Stimulated activated CD4-positive, alpha-beta T cell treated with anti-CD3 and anti-CD28 coated beads, Interleukin-1b, Interleukin-23, amount 100 ng/mL, for 24 hours (primary cell): ENCODE data around the gene FAM89A.

ENCODE experiments used
- DNase-seq, 4 experiments: peaks; one replicate each; pipeline ENCODE4 v3.0.0-alpha.2; 2020; ENCODE audit warnings: low read depth in 4 of 4, low spot score in 1 of 4

FAM89A gene

DNA sequence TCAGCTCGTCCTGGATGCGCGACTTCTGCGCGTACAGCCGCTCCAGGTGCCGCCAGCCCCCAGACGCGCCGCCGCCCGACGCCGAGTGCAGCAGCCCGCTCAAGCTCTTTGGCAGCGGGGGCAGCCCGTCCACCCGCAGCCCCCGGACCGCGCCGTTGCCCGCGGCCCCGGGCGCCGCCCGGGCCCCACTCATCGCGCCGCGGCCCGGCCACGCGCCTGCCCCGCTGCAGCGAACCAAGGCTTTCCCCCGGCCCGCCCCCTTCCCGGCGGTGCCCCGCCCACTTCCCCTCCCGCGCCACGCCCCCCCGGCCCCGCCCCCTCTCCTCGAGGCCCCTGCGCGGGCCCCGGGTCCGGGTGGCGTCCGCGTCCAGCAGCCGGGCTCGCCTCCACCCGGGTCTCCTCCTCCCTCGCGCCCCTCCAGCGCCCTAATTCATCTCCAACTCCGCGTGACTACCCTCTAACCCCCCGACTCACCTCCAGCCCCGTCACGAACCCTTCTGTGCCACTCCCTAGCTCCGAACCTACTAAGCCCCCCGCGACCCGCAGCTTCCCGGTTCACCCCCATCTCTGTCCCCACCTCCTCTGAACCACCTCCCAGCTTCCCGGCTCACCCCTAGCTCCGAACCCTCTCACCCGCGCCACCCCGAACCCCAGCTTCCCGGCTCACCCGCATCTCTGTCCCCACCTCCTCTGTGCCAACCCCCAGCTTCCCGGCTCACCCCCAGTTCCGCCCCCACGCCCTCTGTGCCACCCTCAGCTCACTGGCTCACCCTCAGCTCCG lies at the start of gene FAM89A:
Gene FAM89A, minus strand, starts transcription at position 236 of the 781 bp plus-strand sequence. Its CDS starts 43 bp downstream, at position 193.
- peak; percentile 44 to 74 (median 60) for DNase-seq

DNA sequence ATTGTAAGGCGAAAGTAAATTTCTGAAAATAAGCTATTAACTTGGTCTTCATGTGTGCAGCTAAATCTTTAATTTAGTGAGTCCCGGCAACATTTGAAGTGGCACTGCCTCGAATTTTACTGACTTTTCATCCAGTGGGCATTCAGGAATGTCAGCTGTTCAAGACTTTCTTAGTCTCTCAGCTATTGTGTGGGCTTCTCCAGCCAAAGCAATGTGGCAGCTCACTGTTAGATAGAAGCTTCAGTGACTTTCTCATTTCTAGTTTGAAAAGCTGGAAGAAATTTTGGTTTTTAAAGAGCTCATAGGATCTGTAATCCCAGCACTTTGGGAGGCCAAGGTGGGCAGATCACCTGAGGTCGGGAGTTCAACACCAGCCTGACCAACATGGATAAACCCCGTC lies 44.3 kb upstream of the FAM89A start:
- no peak for DNase-seq

DNA sequence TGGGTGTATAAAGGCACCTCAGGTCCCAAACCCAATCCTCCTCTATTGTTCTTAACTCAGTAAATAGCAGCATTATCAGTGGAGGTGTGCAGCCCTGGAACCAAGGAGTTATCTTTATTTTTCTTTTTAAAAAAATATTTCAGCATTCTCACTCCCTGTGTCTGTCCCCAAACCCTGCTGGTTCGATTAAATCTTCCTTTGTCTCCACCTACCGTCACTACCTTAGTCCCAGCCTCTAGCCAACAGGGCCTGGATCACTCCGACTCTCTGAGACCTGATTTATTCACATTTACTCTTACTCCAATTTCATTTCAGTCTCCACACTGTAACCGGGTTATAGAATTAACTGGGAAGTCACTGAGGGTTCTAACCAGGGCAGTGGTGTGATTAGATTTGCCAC lies 39.1 kb upstream of the FAM89A start:
- DNase-seq = no peak

DNA sequence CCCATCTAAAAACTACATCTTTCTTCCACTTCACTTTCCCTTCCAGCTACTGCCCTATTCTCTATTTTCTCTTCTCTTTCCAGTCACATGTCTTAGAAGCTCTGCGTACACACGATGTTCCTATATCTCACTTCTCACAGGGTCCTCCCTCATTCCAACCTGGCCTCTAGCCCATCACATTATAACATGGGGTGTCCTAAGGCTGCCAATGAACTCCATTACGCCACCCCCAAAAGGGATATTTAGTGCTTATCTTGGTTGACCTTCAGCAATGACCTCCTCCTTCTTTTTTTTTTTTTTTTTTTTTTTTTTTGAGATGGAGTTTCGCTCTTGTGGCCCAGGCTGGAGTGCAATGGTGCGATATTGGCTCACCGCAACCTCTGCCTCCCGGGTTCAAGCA lies 38.2 kb upstream of the FAM89A start:
- DNase-seq = no peak

DNA sequence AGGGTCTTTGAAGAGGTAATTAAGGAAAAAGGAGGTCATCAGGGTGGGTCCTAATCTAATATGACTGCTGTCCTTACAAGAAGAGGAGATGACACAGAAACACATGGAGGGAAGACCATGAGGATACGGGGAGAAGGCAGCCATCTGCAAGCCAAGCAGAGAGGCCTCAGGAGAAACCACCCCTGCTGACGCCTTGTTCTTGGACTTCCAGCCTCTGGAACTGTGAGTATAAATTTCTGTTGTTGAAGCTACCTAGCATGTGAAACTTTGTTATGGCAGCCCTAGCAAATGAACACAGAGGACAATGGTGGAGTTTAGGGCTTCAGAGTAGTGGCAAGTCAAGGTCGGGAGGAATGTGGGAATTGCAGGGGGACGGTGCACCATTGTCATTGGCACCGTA lies 36.7 kb upstream of the FAM89A start:
- DNase-seq = no peak

DNA sequence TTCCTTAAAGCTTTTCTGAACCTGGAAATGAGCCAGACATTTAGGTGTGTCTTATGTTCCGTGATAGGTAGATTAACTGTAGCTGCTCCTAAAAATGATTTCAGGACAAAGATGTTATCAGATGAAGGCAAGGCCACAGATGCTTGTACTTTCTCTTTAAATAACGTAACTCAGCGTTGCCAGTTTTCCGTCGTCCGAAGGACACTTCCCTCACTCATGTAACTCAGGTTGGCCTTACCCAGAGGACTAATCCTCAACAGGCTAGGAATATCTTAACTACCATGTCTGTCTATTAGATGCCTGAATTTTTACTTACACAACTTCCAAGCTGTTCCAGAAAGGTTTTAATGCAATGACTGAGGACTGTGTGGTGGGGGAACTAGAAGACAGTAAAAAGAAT lies 35.4 kb upstream of the FAM89A start:
- no peak for DNase-seq

- no peak for DNase-seq
Measured at GRCh38 chr1:231075020-231075419, 35.0 kb upstream of the FAM89A start.

- DNase-seq = no peak
Measured at GRCh38 chr1:231074046-231074445, 34.0 kb upstream of the FAM89A start.

DNA sequence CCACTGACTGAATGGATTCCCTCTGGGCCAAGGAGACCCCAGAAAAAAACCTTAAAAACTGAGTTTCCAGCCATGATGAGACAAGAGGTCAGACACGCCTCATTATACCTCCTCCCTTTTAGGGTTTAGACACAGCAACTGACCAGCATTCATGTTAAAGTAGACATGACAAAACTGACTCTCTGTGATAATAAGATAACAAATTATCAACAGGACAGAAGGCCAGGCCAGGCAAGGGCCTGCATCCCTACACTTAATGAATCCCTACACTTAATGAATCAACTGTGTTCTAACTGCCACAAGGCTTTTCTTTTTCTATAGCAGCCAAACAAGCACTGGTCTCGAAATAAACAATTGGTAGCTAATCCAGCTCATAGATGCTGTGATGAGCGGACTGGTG lies 33.3 kb upstream of the FAM89A start:
- DNase-seq = no peak

GRCh38 chr1:231072502-231073094 lies 32.5 kb upstream of the FAM89A start:
- no peak for DNase-seq

GRCh38 chr1:231072041-231072440 lies 32.0 kb upstream of the FAM89A start:
- DNase-seq = no peak

GRCh38 chr1:231070758-231071444 lies 30.8 kb upstream of the FAM89A start:
- DNase-seq = no peak

DNA sequence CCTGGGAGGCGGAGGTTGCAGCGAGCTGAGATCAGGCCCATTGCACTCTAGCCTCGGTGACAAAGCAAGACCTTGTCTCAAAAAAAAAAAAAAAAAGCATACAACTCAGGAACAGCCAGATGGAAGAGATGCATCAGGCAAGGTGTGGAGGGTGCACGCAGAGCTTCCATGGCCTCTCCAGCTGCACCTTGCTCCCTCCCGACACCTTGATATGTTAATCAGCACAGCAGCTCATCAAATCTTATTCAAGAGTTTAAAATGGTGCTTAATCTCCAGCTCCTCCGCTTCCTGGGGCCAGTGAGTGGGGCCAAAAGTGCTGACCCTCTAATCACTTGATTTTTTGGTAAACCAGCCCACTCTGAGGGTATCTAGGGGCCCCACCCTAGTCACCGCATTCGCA lies 29.3 kb upstream of the FAM89A start:
- no peak for DNase-seq

DNA sequence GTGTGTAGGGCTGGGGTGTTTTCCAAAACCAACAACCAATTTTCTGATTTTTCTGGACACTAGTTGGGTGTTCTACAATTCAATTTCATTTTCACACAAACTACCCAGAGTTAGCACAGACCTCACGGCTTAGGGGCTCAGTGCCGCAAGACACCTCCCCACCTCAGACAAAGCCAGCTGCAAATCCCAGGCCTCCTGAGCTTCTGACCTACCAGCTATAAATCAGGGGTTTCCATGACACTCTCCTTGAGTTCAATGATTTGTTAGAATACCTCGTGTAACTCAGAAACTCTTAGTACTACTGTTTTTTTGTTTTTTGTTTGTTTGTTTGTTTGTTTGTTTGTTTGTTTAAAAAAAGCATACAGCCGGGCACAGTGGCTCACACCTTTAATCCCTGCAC lies 28.7 kb upstream of the FAM89A start:
- no peak for DNase-seq

GRCh38 chr1:231065510-231066241 lies 25.6 kb upstream of the FAM89A start:
- no peak for DNase-seq

DNA sequence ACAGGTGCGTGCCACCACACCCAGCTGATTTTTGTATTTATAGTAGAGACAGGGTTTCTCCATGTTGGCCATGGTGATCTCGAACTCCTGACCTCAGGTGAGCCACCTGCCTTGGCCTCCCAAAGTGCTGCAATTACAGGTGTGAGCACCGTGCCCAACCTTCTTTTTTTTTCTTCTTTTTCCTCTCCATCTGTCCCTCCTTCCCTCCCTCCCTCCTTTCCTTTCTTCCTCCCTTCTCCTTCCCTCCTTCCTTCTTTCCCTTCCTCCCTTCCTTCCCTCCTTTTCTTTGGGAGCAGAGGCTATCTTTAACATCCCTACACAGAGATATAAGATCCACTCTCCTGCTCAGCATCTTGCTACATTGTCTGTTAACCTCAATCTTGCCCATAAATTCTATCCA lies 24.4 kb upstream of the FAM89A start:
- no peak for DNase-seq

DNA sequence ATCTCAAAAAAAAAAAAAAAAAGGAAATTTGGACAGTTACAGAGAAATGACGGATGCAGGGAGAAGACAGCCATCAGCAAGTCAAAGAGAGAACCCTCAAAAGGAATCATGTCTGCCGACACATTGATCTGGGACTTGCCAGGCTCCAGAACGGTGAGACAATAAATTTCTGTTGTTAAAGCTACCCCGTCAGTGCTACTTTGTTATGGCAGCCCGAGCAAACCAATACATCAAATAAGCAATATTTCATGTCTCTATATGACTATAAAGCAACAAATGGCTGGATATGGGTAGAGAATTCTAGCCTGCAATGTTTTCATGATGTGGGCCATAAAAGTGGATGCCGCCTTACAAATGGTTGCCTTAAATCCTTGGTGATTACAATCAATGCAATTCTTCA lies 23.3 kb upstream of the FAM89A start:
- no peak for DNase-seq

GRCh38 chr1:231062500-231063270 lies 22.6 kb upstream of the FAM89A start:
- DNase-seq = no peak

DNA sequence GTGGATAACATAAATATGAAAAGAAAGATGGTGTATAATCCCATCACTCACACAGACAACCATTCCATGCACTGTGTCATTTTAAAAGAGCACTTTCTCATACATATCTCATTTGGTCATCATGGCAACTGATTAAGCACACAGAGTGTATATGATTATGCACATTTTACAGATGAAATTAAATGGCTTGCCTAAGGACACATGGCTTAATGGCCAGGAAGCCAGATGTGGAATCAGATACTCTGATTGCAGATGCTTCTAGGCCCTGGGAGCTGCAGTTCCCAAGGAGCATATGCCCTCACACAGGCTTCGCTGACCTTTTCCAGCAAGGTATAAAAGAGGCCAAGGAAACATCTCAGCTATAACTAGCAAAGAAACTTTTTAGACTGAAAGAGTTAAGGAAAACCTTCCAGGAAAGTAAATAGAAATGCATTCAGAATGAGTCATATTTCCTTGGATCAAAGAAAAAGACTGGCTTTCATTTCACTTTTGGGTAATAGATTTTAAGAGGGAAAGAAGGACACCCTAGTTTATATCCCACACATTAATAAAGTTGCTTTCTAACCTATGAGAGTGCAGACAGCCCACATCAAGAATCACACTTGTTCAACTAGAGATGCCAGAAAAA lies 19.6 kb upstream of the FAM89A start:
- no peak for DNase-seq

DNA sequence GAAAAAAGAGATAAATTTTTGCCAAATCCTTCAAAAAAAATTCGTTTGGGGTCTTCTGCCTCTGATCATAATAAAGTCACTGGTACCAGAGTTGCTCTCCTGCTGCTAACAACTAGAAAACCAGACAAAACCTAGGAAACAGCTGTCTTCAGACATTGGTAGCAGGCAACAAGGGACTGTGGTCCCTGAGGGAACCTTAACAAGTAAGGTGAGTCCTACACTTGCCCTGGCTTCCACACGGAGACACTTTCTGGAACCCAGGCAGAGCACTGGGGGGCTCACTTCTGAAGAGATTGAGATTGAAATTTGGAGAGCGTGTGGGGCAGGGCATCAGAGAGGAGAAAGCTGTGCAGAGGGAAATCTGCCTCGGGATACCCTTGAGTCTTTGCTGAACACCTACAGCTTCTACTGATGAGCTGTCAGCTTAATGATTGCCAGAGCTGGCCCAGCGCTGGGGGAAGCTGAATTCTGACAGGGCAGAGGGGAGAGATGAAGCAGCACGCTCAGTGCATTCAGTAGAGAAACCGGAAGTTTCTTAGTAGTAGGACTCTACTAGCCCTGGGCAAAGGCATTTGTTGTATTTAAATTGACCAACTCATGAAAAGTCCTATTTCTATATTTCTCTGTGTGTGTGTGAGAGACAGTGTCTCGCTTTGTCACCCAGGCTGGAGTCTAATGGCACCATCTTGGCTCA lies 18.5 kb upstream of the FAM89A start:
- DNase-seq = no peak
